ENCODE measurements around the gene OR13H1.
A peak's percentile ranks its signal among the peaks of the same experiment; 100 is the strongest.
"Not testable (repeated sequence)": the region's sequence is repeated elsewhere in the genome, so short reads cannot be mapped to it uniquely, and the experiment has no call there.

Gene OR13H1

GRCh38 chrX:131572372-131573014, 28.6 kb downstream of the OR13H1 start:
- no peaks in the 10 kb centered on the region for H3K27me3 ChIP-seq (ENCODE audit: control insufficient read depth, insufficient read depth, low read length)
- peaks cover 28% of the 10 kb centered on the region for H3K9me3 ChIP-seq (ENCODE audit: control insufficient read depth, low read depth, low read length)
- no peak overlapping the region for H3K4me3 ChIP-seq (ENCODE audit: low read length)
- no peaks in the 10 kb centered on the region for H3K36me3 ChIP-seq (ENCODE audit: control insufficient read depth, low read depth, low read length)
- peaks cover 3% of the 10 kb centered on the region for H3K4me1 ChIP-seq (ENCODE audit: control insufficient read depth, low read depth, low read length)
- H3K27ac ChIP-seq (ENCODE audit: low read length) = no peak overlapping the region
- H3K9ac ChIP-seq (ENCODE audit: low read length) = no peak overlapping the region

GRCh38 chrX:131577413-131577812, 33.5 kb downstream of the OR13H1 start:
- H3K9ac ChIP-seq (ENCODE audit: low read length) = peak overlapping the region; percentile 43
- H3K9me3 ChIP-seq (ENCODE audit: control insufficient read depth, low read depth, low read length) = peaks cover 18% of the 10 kb centered on the region
- H3K4me1 ChIP-seq (ENCODE audit: control insufficient read depth, low read depth, low read length) = peaks cover 3% of the 10 kb centered on the region
- peak overlapping the region; percentile 73 for H3K4me3 ChIP-seq (ENCODE audit: low read length)
- no peak overlapping the region for H3K27ac ChIP-seq (ENCODE audit: low read length)
- H3K36me3 ChIP-seq (ENCODE audit: control insufficient read depth, low read depth, low read length) = no peaks in the 10 kb centered on the region
- H3K27me3 ChIP-seq (ENCODE audit: control insufficient read depth, insufficient read depth, low read length) = no peaks in the 10 kb centered on the region

- Histone ChIP-seq H3K4me1 (ENCODE audit: control insufficient read depth, low read depth, low read length) (peaks cover 3% of the 10 kb centered on the region), H3K4me3 (ENCODE audit: low read length) (peak overlapping the region; percentile 73), H3K27me3 (ENCODE audit: control insufficient read depth, insufficient read depth, low read length) (no peaks in the 10 kb centered on the region), H3K9me3 (ENCODE audit: control insufficient read depth, low read depth, low read length) (peaks cover 14% of the 10 kb centered on the region), H3K36me3 (ENCODE audit: control insufficient read depth, low read depth, low read length) (no peaks in the 10 kb centered on the region), H3K27ac (ENCODE audit: low read length) (peak overlapping the region; percentile 6), H3K9ac (ENCODE audit: low read length) (peak overlapping the region; percentile 43)
Measured at GRCh38 chrX:131577999-131578734, 34.3 kb downstream of the OR13H1 start.

GRCh38 chrX:131578735-131579367, 35.0 kb downstream of the OR13H1 start:
- peak overlapping the region; percentile 73 for H3K4me3 ChIP-seq (ENCODE audit: low read length)
- H3K27ac ChIP-seq (ENCODE audit: low read length) = peak overlapping the region; percentile 6
- peak overlapping the region; percentile 43 for H3K9ac ChIP-seq (ENCODE audit: low read length)
- not testable (repeated sequence) for H3K4me1 ChIP-seq (ENCODE audit: control insufficient read depth, low read depth, low read length); H3K27me3 ChIP-seq (ENCODE audit: control insufficient read depth, insufficient read depth, low read length); H3K36me3 ChIP-seq (ENCODE audit: control insufficient read depth, low read depth, low read length)
- H3K9me3 ChIP-seq (ENCODE audit: control insufficient read depth, low read depth, low read length) = peaks cover 14% of the 10 kb centered on the region

GRCh38 chrX:131588995-131589394, 45.1 kb downstream of the OR13H1 start:
- Histone ChIP-seq H3K4me3 (ENCODE audit: low read length) (no peak overlapping the region), H3K36me3 (ENCODE audit: control insufficient read depth, low read depth, low read length) (no peaks in the 10 kb centered on the region), H3K27me3 (ENCODE audit: control insufficient read depth, insufficient read depth, low read length) (no peaks in the 10 kb centered on the region), H3K4me1 (ENCODE audit: control insufficient read depth, low read depth, low read length) (no peaks in the 10 kb centered on the region), H3K9me3 (ENCODE audit: control insufficient read depth, low read depth, low read length) (peaks cover 12% of the 10 kb centered on the region), H3K27ac (ENCODE audit: low read length) (no peak overlapping the region), H3K9ac (ENCODE audit: low read length) (no peak overlapping the region)

All from iPS-18a (cell line).